Measurements from ENCODE around the gene DFFA.
"Not testable (repeated sequence)": the region's sequence is repeated elsewhere in the genome, so short reads cannot be mapped to it uniquely, and the experiment has no call there.

DFFA gene

GRCh38 chr1:10506046-10506676 lies 33.8 kb upstream of the DFFA start:
- not testable (repeated sequence) for DNase-seq (ENCODE audit: low read depth)

GRCh38 chr1:10504249-10504648 lies 31.9 kb upstream of the DFFA start:
- no peak for DNase-seq (ENCODE audit: low read depth)

GRCh38 chr1:10502206-10502605 lies 29.9 kb upstream of the DFFA start:
- DNase-seq (ENCODE audit: low read depth): no peak

GRCh38 chr1:10498231-10498630 lies 25.9 kb upstream of the DFFA start:
- DNase-seq (ENCODE audit: low read depth): no peak

- no peak for DNase-seq (ENCODE audit: low read depth)
These were observed 24.8 kb upstream of the DFFA start for GRCh38 chr1:10497109-10497508.

- no peak for DNase-seq (ENCODE audit: low read depth)
These were observed 23.6 kb upstream of the DFFA start for GRCh38 chr1:10495952-10496351.

GRCh38 chr1:10495475-10495817 lies 23.1 kb upstream of the DFFA start:
- DNase-seq (ENCODE audit: low read depth): no peak

- peak; percentile 75 for DNase-seq (ENCODE audit: low read depth)
These were observed 22.6 kb upstream of the DFFA start for GRCh38 chr1:10494754-10495474.

- DNase-seq (ENCODE audit: low read depth): no peak
These were observed 22.1 kb upstream of the DFFA start for GRCh38 chr1:10494418-10494753.

GRCh38 chr1:10490286-10490970 lies 18.1 kb upstream of the DFFA start:
- no peak for DNase-seq (ENCODE audit: low read depth)

GRCh38 chr1:10489291-10490055 lies 17.1 kb upstream of the DFFA start:
- no peak for DNase-seq (ENCODE audit: low read depth)

GRCh38 chr1:10484521-10484920 lies 12.2 kb upstream of the DFFA start:
- no peak for DNase-seq (ENCODE audit: low read depth)

GRCh38 chr1:10480614-10481013 lies 8.3 kb upstream of the DFFA start:
- no peak for DNase-seq (ENCODE audit: low read depth)

- DNase-seq (ENCODE audit: low read depth): no peak
These were observed 7.0 kb upstream of the DFFA start for GRCh38 chr1:10479296-10479695.

GRCh38 chr1:10475510-10475909 lies 3.2 kb upstream of the DFFA start:
- DNase-seq (ENCODE audit: low read depth): no peak

GRCh38 chr1:10474613-10475507 lies 2.5 kb upstream of the DFFA start, which contains the start of gene PEX14:
PEX14 (plus strand) TSS chr1:10474950; CDS start chr1:10474967, 17 bp downstream.
- DNase-seq (ENCODE audit: low read depth): peak; percentile 85

GRCh38 chr1:10474309-10474612 lies 1.9 kb upstream of the DFFA start:
- not testable (repeated sequence) for DNase-seq (ENCODE audit: low read depth)

- DNase-seq (ENCODE audit: low read depth): no peak
These were observed 926 bp upstream of the DFFA start for GRCh38 chr1:10473145-10473765.

GRCh38 chr1:10471411-10472219 lies 714 bp downstream of the DFFA start:
- DNase-seq (ENCODE audit: low read depth): peak; percentile 50

GRCh38 chr1:10470043-10470442 lies 2.3 kb downstream of the DFFA start:
- no peak for DNase-seq (ENCODE audit: low read depth)

All from EH (cell line).